Measurements from ENCODE around the gene NCKAP5. TPM values are rescaled to one million over a fixed set of nuclear protein-coding genes. Genes with fewer than 3 reads are reported as not detected.
"Not testable (repeated sequence)": the region's sequence is repeated elsewhere in the genome, so short reads cannot be mapped to it uniquely, and the experiment has no call there.

Gene NCKAP5
- total RNA-seq, 2 experiments from 2014 or later: not detected

- ChIA-PET POLR2A (no interaction called here), CTCF (no interaction called here)
These were observed 43.2 kb downstream of the NCKAP5 start for GRCh38 chr2:133525090-133525489.

GRCh38 chr2:133523406-133523805 is 44.9 kb downstream of the NCKAP5 start:
- ChIA-PET POLR2A (no interaction called here), CTCF (no interaction called here)

GRCh38 chr2:133522204-133522603 is 46.1 kb downstream of the NCKAP5 start:
- CTCF ChIA-PET: no interaction called here
- POLR2A ChIA-PET: no interaction called here

- POLR2A ChIA-PET: no interaction called here
These were observed 47.0 kb downstream of the NCKAP5 start for GRCh38 chr2:133521146-133521745.

GRCh38 chr2:133519677-133520076 is 48.6 kb downstream of the NCKAP5 start:
- CTCF ChIA-PET: not testable (repeated sequence)

More at GRCh38 chr2:133521146-133521745, 47.0 kb downstream of the NCKAP5 start:
- CTCF ChIA-PET: no interaction called here

GRCh38 chr2:133518700-133519344 is 49.4 kb downstream of the NCKAP5 start:
- POLR2A ChIA-PET: no interaction called here
- CTCF ChIA-PET: no interaction called here

More at GRCh38 chr2:133519677-133520076, 48.6 kb downstream of the NCKAP5 start:
- POLR2A ChIA-PET: not testable (repeated sequence)

GRCh38 chr2:133517876-133518275 is 50.4 kb downstream of the NCKAP5 start:
- ChIA-PET POLR2A (no interaction called here), CTCF (no interaction called here)

GRCh38 chr2:133516405-133517026 is 51.7 kb downstream of the NCKAP5 start:
- ChIA-PET POLR2A (no interaction called here), CTCF (no interaction called here)

GRCh38 chr2:133515271-133515670 is 53.0 kb downstream of the NCKAP5 start:
- POLR2A ChIA-PET: no interaction called here
- CTCF ChIA-PET: no interaction called here

- POLR2A ChIA-PET: no interaction called here
- CTCF ChIA-PET: no interaction called here
These were observed 54.4 kb downstream of the NCKAP5 start for GRCh38 chr2:133513893-133514292.

GRCh38 chr2:133512121-133512520 is 56.1 kb downstream of the NCKAP5 start:
- POLR2A ChIA-PET: no interaction called here
- CTCF ChIA-PET: no interaction called here

- ChIA-PET POLR2A (no interaction called here), CTCF (no interaction called here)
These were observed 56.6 kb downstream of the NCKAP5 start for GRCh38 chr2:133511679-133512078.

GRCh38 chr2:133509777-133510176 is 58.5 kb downstream of the NCKAP5 start:
- CTCF ChIA-PET: no interaction called here

GRCh38 chr2:133508546-133509165 is 59.6 kb downstream of the NCKAP5 start:
- ChIA-PET CTCF (no interaction called here), POLR2A (no interaction called here)

More at GRCh38 chr2:133509777-133510176, 58.5 kb downstream of the NCKAP5 start:
- POLR2A ChIA-PET: no interaction called here

GRCh38 chr2:133506996-133507395 is 61.3 kb downstream of the NCKAP5 start:
- POLR2A ChIA-PET: no interaction called here
- CTCF ChIA-PET: no interaction called here

GRCh38 chr2:133504566-133505505 is 63.4 kb downstream of the NCKAP5 start:
- CTCF ChIA-PET: no interaction called here
- POLR2A ChIA-PET: no interaction called here

- ChIA-PET POLR2A (no interaction called here), CTCF (no interaction called here)
These were observed 64.3 kb downstream of the NCKAP5 start for GRCh38 chr2:133503927-133504326.

GRCh38 chr2:133503323-133503722 is 64.9 kb downstream of the NCKAP5 start:
- ChIA-PET POLR2A (no interaction called here), CTCF (no interaction called here)

- CTCF ChIA-PET: no interaction called here
- POLR2A ChIA-PET: no interaction called here
These were observed 65.6 kb downstream of the NCKAP5 start for GRCh38 chr2:133502678-133503077.

GRCh38 chr2:133500917-133501316 is 67.3 kb downstream of the NCKAP5 start:
- POLR2A ChIA-PET: no interaction called here
- CTCF ChIA-PET: no interaction called here
